NCI-H2107 treated with DMSO at 0.1 percent for 48 hours (cell line): Measurements from ENCODE around the gene CLEC4G.

Experiments
- DNase-seq: peaks from one replicate; lab custom pipeline; 2025; ENCODE audit not compliant: unreplicated experiment; lab: John Stamatoyannopoulos, UW

CLEC4G gene

GRCh38 chr19:7729831-7730285 is 2.1 kb downstream of the CLEC4G start:
- DNase-seq: no peak

GRCh38 chr19:7729211-7729610 is 2.7 kb downstream of the CLEC4G start:
- no peak for DNase-seq

GRCh38 chr19:7725791-7726190 is 6.1 kb downstream of the CLEC4G start:
- DNase-seq: no peak

- DNase-seq: no peak
Measured at GRCh38 chr19:7722231-7722651, 9.7 kb downstream of the CLEC4G start.

GRCh38 chr19:7720351-7720750 is 11.6 kb downstream of the CLEC4G start:
- no peak for DNase-seq

GRCh38 chr19:7718668-7719067 is 13.2 kb downstream of the CLEC4G start:
- no peak for DNase-seq

- DNase-seq: no peak
Measured at GRCh38 chr19:7716762-7717161, 15.1 kb downstream of the CLEC4G start.

GRCh38 chr19:7715671-7716070 is 16.2 kb downstream of the CLEC4G start:
- no peak for DNase-seq

GRCh38 chr19:7710616-7711015 is 21.3 kb downstream of the CLEC4G start:
- no peak for DNase-seq

- DNase-seq: no peak
Measured at GRCh38 chr19:7709932-7710460, 21.9 kb downstream of the CLEC4G start.

- no peak for DNase-seq
Measured at GRCh38 chr19:7706955-7707456, 24.9 kb downstream of the CLEC4G start.

GRCh38 chr19:7706188-7706954 is 25.5 kb downstream of the CLEC4G start:
- no peak for DNase-seq

GRCh38 chr19:7705387-7706187 is 26.3 kb downstream of the CLEC4G start:
- DNase-seq: no peak

GRCh38 chr19:7704280-7705060 is 27.4 kb downstream of the CLEC4G start:
- DNase-seq: no peak

- no peak for DNase-seq
Measured at GRCh38 chr19:7703332-7703731, 28.6 kb downstream of the CLEC4G start.

GRCh38 chr19:7701654-7702457 is 30.1 kb downstream of the CLEC4G start, which contains the start of gene FCER2:
Gene FCER2, minus strand, starts transcription at chr19:7702131. Its CDS starts 2,371 bp downstream, at chr19:7699760.
- no peak for DNase-seq

- DNase-seq: no peak
Measured at GRCh38 chr19:7701049-7701653, 30.8 kb downstream of the CLEC4G start.

- no peak for DNase-seq
Measured at GRCh38 chr19:7699417-7700401, 32.2 kb downstream of the CLEC4G start.
